ENCODE results near the gene TICAM2.

GRCh38 chr5:115579747-115580173 lies 22.5 kb downstream of the TICAM2 start:
- TF ChIP-seq POLR2A (IDR thresholded peaks at IDR 0.05; ENCODE audit: low read length) (no peak), GATA1 (IDR thresholded peaks at IDR 0.05; ENCODE audit: low read depth, low read length) (no peak)

All from erythroblast (primary cell).